Neuronal stem cell (in vitro differentiated cells): Measurements from ENCODE around the gene PIAS3.

Experiments used
- DNase-seq: peaks from one replicate; pipeline ENCODE4 v3.0.0-alpha.2; 2013; ENCODE audit warnings: low spot score
- H2AFZ ChIP-seq: one replicate; pipeline ENCODE4 v1.6.1; 2013; ENCODE audit warnings: mild to moderate bottlenecking, low read length, inconsistent platforms
- H2AK5ac ChIP-seq: 2 replicates; pipeline ENCODE4 v1.6.1; 2013; ENCODE audit warnings: low read depth, mild to moderate bottlenecking, inconsistent platforms, low read length, moderate library complexity, mixed read lengths
- H2BK120ac ChIP-seq: 2 replicates; pipeline ENCODE4 v1.6.1; 2013; ENCODE audit warnings: low read depth, mild to moderate bottlenecking, inconsistent platforms, low read length, moderate library complexity, mixed read lengths
- H2BK12ac ChIP-seq: one replicate; pipeline ENCODE4 v1.6.1; 2013; ENCODE audit warnings: low read length, inconsistent platforms
- H2BK15ac ChIP-seq: 2 replicates; pipeline ENCODE4 v1.6.1; 2013; ENCODE audit warnings: mild to moderate bottlenecking, low read length, inconsistent platforms, mixed read lengths
- H2BK5ac ChIP-seq: one replicate; pipeline ENCODE4 v1.6.1; 2013; ENCODE audit warnings: inconsistent platforms, mild to moderate bottlenecking, low read length, moderate library complexity
- H3K14ac ChIP-seq: one replicate; pipeline ENCODE4 v1.6.1; 2013; ENCODE audit warnings: low read length, inconsistent platforms
- H3K18ac ChIP-seq: 2 replicates; pipeline ENCODE4 v1.6.1; 2013; ENCODE audit warnings: low read length, inconsistent platforms
- H3K23ac ChIP-seq: 2 replicates; pipeline ENCODE4 v1.6.1; 2013; ENCODE audit warnings: low read depth, mild to moderate bottlenecking, mixed read lengths, low read length, inconsistent platforms; ENCODE audit not compliant: poor library complexity
- H3K27ac ChIP-seq: replicated peaks from 3 replicates; pipeline ENCODE4 v1.5.1; 2013; ENCODE audit warnings: low read length, inconsistent platforms
- H3K27me3 ChIP-seq, 3 experiments: 2 replicates each; pipeline ENCODE4 v1.6.1; 2013; ENCODE audit warnings: low read length in 3 of 3, mild to moderate bottlenecking in 2 of 3, inconsistent platforms in 1 of 3, low read depth in 1 of 3, mixed read lengths in 1 of 3, moderate library complexity in 1 of 3; ENCODE audit not compliant: control insufficient read depth in 3 of 3, insufficient read depth in 3 of 3
- H3K36me3 ChIP-seq, 2 donors: replicated peaks in 1 of 2; 2 replicates each; pipeline ENCODE4 v1.6.1; 2013; ENCODE audit warnings: low read length in 2 of 2; ENCODE audit not compliant: control insufficient read depth in 2 of 2, insufficient read depth in 2 of 2
- H3K4ac ChIP-seq: 2 replicates; pipeline ENCODE4 v1.6.1; 2013; ENCODE audit warnings: inconsistent platforms, mild to moderate bottlenecking, low read length, moderate library complexity
- H3K4me1 ChIP-seq, 2 donors: 1 replicate in 1 of 2; 2 replicates in 1 of 2; pipeline ENCODE4 v1.6.1; 2013; ENCODE audit warnings: low read length in 2 of 2, low read depth in 1 of 2; ENCODE audit not compliant: control insufficient read depth in 2 of 2, insufficient read depth in 1 of 2
- H3K4me2 ChIP-seq: one replicate; pipeline ENCODE4 v1.6.1; 2013; ENCODE audit warnings: mild to moderate bottlenecking, low read length, inconsistent platforms; ENCODE audit not compliant: insufficient read depth, poor library complexity, severe bottlenecking
- H3K4me3 ChIP-seq, 2 donors: 2 replicates each; pipeline ENCODE4 v1.5.1; 2013; ENCODE audit warnings: low read length in 2 of 2, mild to moderate bottlenecking in 2 of 2, inconsistent platforms in 1 of 2, moderate library complexity in 1 of 2
- H3K79me1 ChIP-seq: one replicate; pipeline ENCODE4 v1.6.1; 2013; ENCODE audit warnings: low read depth, mild to moderate bottlenecking, inconsistent platforms, low read length, moderate library complexity
- H3K9ac ChIP-seq: one replicate; pipeline ENCODE4 v1.6.1; 2013; ENCODE audit warnings: mild to moderate bottlenecking, low read depth, low read length, inconsistent platforms; ENCODE audit not compliant: poor library complexity
- H3K9me3 ChIP-seq, 2 donors: replicated peaks in 1 of 2; 2 replicates each; pipeline versions ENCODE3 to v1.6.1; 2013; ENCODE audit warnings: low read length in 2 of 2, mild to moderate bottlenecking in 2 of 2, inconsistent platforms in 1 of 2, low read depth in 1 of 2, mixed read lengths in 1 of 2, moderate library complexity in 1 of 2; ENCODE audit not compliant: control insufficient read depth in 2 of 2, insufficient read depth in 1 of 2
- H4K8ac ChIP-seq: one replicate; pipeline ENCODE4 v1.6.1; 2013; ENCODE audit warnings: low read depth, mild to moderate bottlenecking, inconsistent platforms, low read length, moderate library complexity
- H4K91ac ChIP-seq: one replicate; pipeline ENCODE4 v1.6.1; 2013; ENCODE audit warnings: low read length, low read depth, mild to moderate bottlenecking, inconsistent platforms; ENCODE audit not compliant: poor library complexity
- WGBS, 2 donors: extraction: QIAGEN DNeasy Blood & Tissue Kit; methylation state at CpG; one replicate each; pipeline ENCODE4 v1.1.7; 2013; ENCODE audit warnings: missing lambda C conversion rate in 2 of 2, mixed read lengths in 1 of 2; ENCODE audit not compliant: insufficient read length in 2 of 2, insufficient replicate concordance in 1 of 2; ENCODE audit errors: extremely low coverage in 2 of 2; 5-methylcytosine and 5-hydroxymethylcytosine counted together

PIAS3 gene

GRCh38 chr1:145893306-145894055 is 34.6 kb upstream of the PIAS3 start:
- Histone ChIP-seq H4K91ac (no peak overlapping the region), H3K4me1 (peaks cover 5 to 6% of the 10 kb centered on the region in 2 donors), H3K18ac (no peak overlapping the region), H3K27me3 (peaks cover 0 to 24% (median 0%) of the 10 kb centered on the region in 3 experiments), H2AK5ac (no peak overlapping the region), H2BK15ac (no peak overlapping the region), H3K27ac (no peak overlapping the region), H2BK12ac (no peak overlapping the region), H3K79me1 (no peaks in the 10 kb centered on the region), H3K36me3 (no peaks in the 10 kb centered on the region), H3K9ac (no peak overlapping the region), H3K23ac (no peak overlapping the region), H3K4me2 (no peak overlapping the region), H3K9me3 (no peaks in the 10 kb centered on the region), H3K4me3 (no peak overlapping the region), H3K14ac (no peak overlapping the region), H3K4ac (no peak overlapping the region), H2BK120ac (no peak overlapping the region), H2BK5ac (no peak overlapping the region), H4K8ac (no peak overlapping the region), H2AFZ (no peak overlapping the region)
- WGBS, 2 donors, result no CpG with 5 or more reads among the region's 7 CpGs
- DNase-seq, result no peak

- WGBS, 2 donors, result no CpG with 5 or more reads among the region's 3 CpGs
- Histone ChIP-seq H4K8ac (no peak overlapping the region), H3K9me3 (no peaks in the 10 kb centered on the region), H2AK5ac (no peak overlapping the region), H3K23ac (no peak overlapping the region), H3K79me1 (no peaks in the 10 kb centered on the region), H3K4me2 (no peak overlapping the region), H3K27ac (peak overlapping the region; percentile 57), H4K91ac (no peak overlapping the region), H3K4me3 (no peak overlapping the region), H3K4me1 (peaks cover 5 to 6% of the 10 kb centered on the region in 2 donors), H2BK120ac (no peak overlapping the region), H3K14ac (no peak overlapping the region), H3K27me3 (peaks cover 0 to 27% (median 0%) of the 10 kb centered on the region in 3 experiments), H3K4ac (no peak overlapping the region), H2AFZ (peak overlapping the region; percentile 87), H3K18ac (peak overlapping the region; percentile 19), H2BK5ac (no peak overlapping the region), H3K36me3 (no peaks in the 10 kb centered on the region), H2BK12ac (no peak overlapping the region), H3K9ac (no peak overlapping the region), H2BK15ac (no peak overlapping the region)
- DNase-seq, result no peak
Measured at GRCh38 chr1:145892486-145893087, 33.7 kb upstream of the PIAS3 start.

- Histone ChIP-seq H2BK5ac (no peak overlapping the region), H3K4me2 (peak overlapping the region; percentile 46), H3K27me3 (peaks cover 0 to 24% (median 0%) of the 10 kb centered on the region in 3 experiments), H3K9ac (no peak overlapping the region), H2AFZ (peak overlapping the region; percentile 87), H2BK12ac (no peak overlapping the region), H3K23ac (no peak overlapping the region), H3K79me1 (no peaks in the 10 kb centered on the region), H2AK5ac (no peak overlapping the region), H2BK15ac (no peak overlapping the region), H3K14ac (no peak overlapping the region), H3K4ac (no peak overlapping the region), H3K36me3 (no peaks in the 10 kb centered on the region), H3K4me1 (peaks cover 5 to 6% of the 10 kb centered on the region in 2 donors), H3K9me3 (no peaks in the 10 kb centered on the region), H3K27ac (peak overlapping the region; percentile 57), H4K8ac (no peak overlapping the region), H4K91ac (no peak overlapping the region), H2BK120ac (no peak overlapping the region), H3K4me3 (no peak overlapping the region), H3K18ac (no peak overlapping the region)
- DNase-seq, result peak; percentile 92
- WGBS, 2 donors, result no CpG with 5 or more reads among the region's 6 CpGs
Measured at GRCh38 chr1:145891587-145892485, 33.0 kb upstream of the PIAS3 start.
